Measurements from ENCODE around the gene CLSTN2. TPM values are rescaled to one million over a fixed set of nuclear protein-coding genes. Genes with fewer than 3 reads are reported as not detected.

Gene CLSTN2
- total and polyA plus RNA-seq, 5 donors from 2014 or later, result not detected

GRCh38 chr3:140246578-140246977 lies 311.6 kb downstream of the CLSTN2 start:
- no peaks in the 10 kb centered on the region for H3K4me1 ChIP-seq (ENCODE audit: control insufficient read depth, insufficient read depth, low read length, poor library complexity, severe bottlenecking)
- H3K4me3 Mint-ChIP-seq, result no peak overlapping the region
- no peaks in the 10 kb centered on the region for H3K27me3 Mint-ChIP-seq
- H3K27ac Mint-ChIP-seq, result no peak overlapping the region
- H3K9me3 Mint-ChIP-seq, result peaks cover 0 to 2% (median 0%) of the 10 kb centered on the region in 7 donors
- DNase-seq, result no peak
- H3K36me3 ChIP-seq (ENCODE audit: control insufficient read depth, insufficient read depth, low read length), result no peaks in the 10 kb centered on the region
- no peaks in the 10 kb centered on the region for H3K36me3 Mint-ChIP-seq
- H3K4me1 Mint-ChIP-seq, result no peaks in the 10 kb centered on the region
- no peak overlapping the region for H3K4me3 ChIP-seq (ENCODE audit: low read depth, low read length)
- H3K27ac ChIP-seq (ENCODE audit: insufficient read depth, low read length, poor library complexity, severe bottlenecking), result no peak overlapping the region
- no peak for ATAC-seq (ENCODE audit: low read depth in 2 of 2)
- no peaks in the 10 kb centered on the region for H3K27me3 ChIP-seq (ENCODE audit: control insufficient read depth, insufficient read depth, low read length)
- H3K9me3 ChIP-seq (ENCODE audit: control insufficient read depth in 2 of 2, low read length in 2 of 2), result no peaks in the 10 kb centered on the region

- DNase-seq (no peak), ATAC-seq (ENCODE audit: low read depth in 2 of 2) (no peak)
- Histone ChIP-seq H3K27me3 (ENCODE audit: control insufficient read depth, insufficient read depth, low read length) (no peaks in the 10 kb centered on the region), H3K4me1 (ENCODE audit: control insufficient read depth, insufficient read depth, low read length, poor library complexity, severe bottlenecking) (no peaks in the 10 kb centered on the region), H3K36me3 (ENCODE audit: control insufficient read depth, insufficient read depth, low read length) (no peaks in the 10 kb centered on the region), H3K27ac (ENCODE audit: insufficient read depth, low read length, poor library complexity, severe bottlenecking) (no peak overlapping the region), H3K4me3 (ENCODE audit: low read depth, low read length) (no peak overlapping the region), H3K9me3 (ENCODE audit: control insufficient read depth in 2 of 2, low read length in 2 of 2) (no peaks in the 10 kb centered on the region)
- H3K27ac Mint-ChIP-seq, result no peak overlapping the region
- H3K36me3 Mint-ChIP-seq, result no peaks in the 10 kb centered on the region
- H3K27me3 Mint-ChIP-seq, result no peaks in the 10 kb centered on the region
- H3K9me3 Mint-ChIP-seq, result peaks cover 0 to 2% (median 0%) of the 10 kb centered on the region in 7 donors
- H3K4me3 Mint-ChIP-seq, result no peak overlapping the region
- no peaks in the 10 kb centered on the region for H3K4me1 Mint-ChIP-seq
These were observed 312.8 kb downstream of the CLSTN2 start for GRCh38 chr3:140247775-140248174.

GRCh38 chr3:140249188-140249587 lies 314.2 kb downstream of the CLSTN2 start:
- Histone ChIP-seq H3K27me3 (ENCODE audit: control insufficient read depth, insufficient read depth, low read length) (no peaks in the 10 kb centered on the region), H3K36me3 (ENCODE audit: control insufficient read depth, insufficient read depth, low read length) (no peaks in the 10 kb centered on the region), H3K9me3 (ENCODE audit: control insufficient read depth in 2 of 2, low read length in 2 of 2) (no peaks in the 10 kb centered on the region), H3K4me3 (ENCODE audit: low read depth, low read length) (no peak overlapping the region), H3K4me1 (ENCODE audit: control insufficient read depth, insufficient read depth, low read length, poor library complexity, severe bottlenecking) (no peaks in the 10 kb centered on the region), H3K27ac (ENCODE audit: insufficient read depth, low read length, poor library complexity, severe bottlenecking) (no peak overlapping the region)
- Mint-ChIP-seq H3K27me3 (no peaks in the 10 kb centered on the region), H3K36me3 (no peaks in the 10 kb centered on the region), H3K27ac (no peak overlapping the region), H3K4me3 (no peak overlapping the region), H3K4me1 (no peaks in the 10 kb centered on the region), H3K9me3 (peaks cover 0 to 4% (median 0%) of the 10 kb centered on the region in 7 donors)
- no peak for ATAC-seq (ENCODE audit: low read depth in 2 of 2)
- no peak for DNase-seq

GRCh38 chr3:140250010-140250855 lies 315.2 kb downstream of the CLSTN2 start:
- Mint-ChIP-seq H3K27me3 (no peaks in the 10 kb centered on the region), H3K4me3 (no peak overlapping the region), H3K36me3 (no peaks in the 10 kb centered on the region), H3K9me3 (peaks cover 0 to 4% (median 0%) of the 10 kb centered on the region in 7 donors), H3K4me1 (no peaks in the 10 kb centered on the region), H3K27ac (no peak overlapping the region)
- Histone ChIP-seq H3K4me1 (ENCODE audit: control insufficient read depth, insufficient read depth, low read length, poor library complexity, severe bottlenecking) (no peaks in the 10 kb centered on the region), H3K36me3 (ENCODE audit: control insufficient read depth, insufficient read depth, low read length) (no peaks in the 10 kb centered on the region), H3K27me3 (ENCODE audit: control insufficient read depth, insufficient read depth, low read length) (no peaks in the 10 kb centered on the region), H3K27ac (ENCODE audit: insufficient read depth, low read length, poor library complexity, severe bottlenecking) (no peak overlapping the region), H3K4me3 (ENCODE audit: low read depth, low read length) (no peak overlapping the region), H3K9me3 (ENCODE audit: control insufficient read depth in 2 of 2, low read length in 2 of 2) (no peaks in the 10 kb centered on the region)
- ATAC-seq (ENCODE audit: low read depth in 2 of 2) (no peak), DNase-seq (no peak)

DNA sequence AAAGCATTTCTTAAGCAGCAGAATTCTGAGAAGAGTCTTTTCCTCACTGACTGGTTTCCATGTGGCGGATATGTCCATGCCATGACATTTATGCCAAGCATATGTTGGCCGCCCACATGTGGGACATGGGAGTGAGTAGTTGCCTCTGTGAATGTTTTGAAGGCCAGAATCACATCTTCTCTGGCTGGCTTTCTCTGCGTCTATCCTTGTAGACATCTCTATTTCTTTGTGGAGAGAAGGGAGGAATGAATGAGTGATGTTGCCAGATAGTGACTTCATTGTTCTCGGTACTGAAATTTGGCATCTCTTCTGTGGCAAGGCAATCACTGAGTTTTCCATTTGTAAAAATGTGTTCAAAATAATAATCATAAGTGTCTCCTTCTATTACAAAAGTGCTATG lies 316.0 kb downstream of the CLSTN2 start:
- H3K4me3 ChIP-seq (ENCODE audit: low read depth, low read length), result no peak overlapping the region
- no peak overlapping the region for H3K27ac ChIP-seq (ENCODE audit: insufficient read depth, low read length, poor library complexity, severe bottlenecking)
- ATAC-seq (ENCODE audit: low read depth in 2 of 2) (no peak), DNase-seq (no peak)
- Mint-ChIP-seq H3K9me3 (peaks cover 0 to 4% (median 0%) of the 10 kb centered on the region in 7 donors), H3K4me3 (no peak overlapping the region), H3K36me3 (no peaks in the 10 kb centered on the region), H3K4me1 (no peaks in the 10 kb centered on the region), H3K27ac (no peak overlapping the region), H3K27me3 (no peaks in the 10 kb centered on the region)
- H3K9me3 ChIP-seq (ENCODE audit: control insufficient read depth in 2 of 2, low read length in 2 of 2), result no peaks in the 10 kb centered on the region
- H3K36me3 ChIP-seq (ENCODE audit: control insufficient read depth, insufficient read depth, low read length), result no peaks in the 10 kb centered on the region
- no peaks in the 10 kb centered on the region for H3K4me1 ChIP-seq (ENCODE audit: control insufficient read depth, insufficient read depth, low read length, poor library complexity, severe bottlenecking)
- no peaks in the 10 kb centered on the region for H3K27me3 ChIP-seq (ENCODE audit: control insufficient read depth, insufficient read depth, low read length)

DNA sequence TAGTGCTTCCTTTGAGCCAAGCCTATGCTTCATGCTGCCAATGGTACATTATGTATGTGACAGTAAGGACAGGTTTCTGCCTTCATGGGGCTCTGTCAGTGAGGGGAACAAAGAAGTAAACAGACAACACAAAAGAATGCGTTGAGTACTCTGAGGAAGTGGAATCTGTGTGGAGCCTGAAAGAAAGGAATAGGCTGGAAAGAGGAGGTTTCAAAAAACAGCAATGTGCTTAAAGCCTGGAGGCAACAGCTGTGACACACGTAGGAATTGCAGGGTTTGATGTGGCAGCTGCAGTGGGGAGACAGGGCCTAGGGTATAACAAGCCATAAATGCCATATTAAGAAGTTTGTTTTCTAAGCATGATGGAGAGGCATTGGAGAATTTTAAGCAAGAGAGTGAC lies 316.7 kb downstream of the CLSTN2 start:
- Histone ChIP-seq H3K27ac (ENCODE audit: insufficient read depth, low read length, poor library complexity, severe bottlenecking) (no peak overlapping the region), H3K36me3 (ENCODE audit: control insufficient read depth, insufficient read depth, low read length) (no peaks in the 10 kb centered on the region), H3K27me3 (ENCODE audit: control insufficient read depth, insufficient read depth, low read length) (no peaks in the 10 kb centered on the region), H3K9me3 (ENCODE audit: control insufficient read depth in 2 of 2, low read length in 2 of 2) (no peaks in the 10 kb centered on the region), H3K4me1 (ENCODE audit: control insufficient read depth, insufficient read depth, low read length, poor library complexity, severe bottlenecking) (no peaks in the 10 kb centered on the region), H3K4me3 (ENCODE audit: low read depth, low read length) (no peak overlapping the region)
- Mint-ChIP-seq H3K4me3 (no peak overlapping the region), H3K9me3 (peaks cover 0 to 4% (median 0%) of the 10 kb centered on the region in 7 donors), H3K36me3 (no peaks in the 10 kb centered on the region), H3K27me3 (no peaks in the 10 kb centered on the region), H3K4me1 (no peaks in the 10 kb centered on the region), H3K27ac (no peak overlapping the region)
- ATAC-seq (ENCODE audit: low read depth in 2 of 2) (no peak), DNase-seq (no peak)

GRCh38 chr3:140252812-140253656 lies 318.0 kb downstream of the CLSTN2 start:
- Mint-ChIP-seq H3K4me1 (no peaks in the 10 kb centered on the region), H3K27ac (no peak overlapping the region), H3K9me3 (peaks cover 0 to 4% (median 0%) of the 10 kb centered on the region in 7 donors), H3K27me3 (no peaks in the 10 kb centered on the region), H3K4me3 (no peak overlapping the region), H3K36me3 (no peaks in the 10 kb centered on the region)
- no peaks in the 10 kb centered on the region for H3K36me3 ChIP-seq (ENCODE audit: control insufficient read depth, insufficient read depth, low read length)
- H3K27me3 ChIP-seq (ENCODE audit: control insufficient read depth, insufficient read depth, low read length), result no peaks in the 10 kb centered on the region
- DNase-seq, result no peak
- H3K27ac ChIP-seq (ENCODE audit: insufficient read depth, low read length, poor library complexity, severe bottlenecking), result no peak overlapping the region
- ATAC-seq (ENCODE audit: low read depth in 2 of 2), result no peak
- H3K4me1 ChIP-seq (ENCODE audit: control insufficient read depth, insufficient read depth, low read length, poor library complexity, severe bottlenecking), result no peaks in the 10 kb centered on the region
- H3K9me3 ChIP-seq (ENCODE audit: control insufficient read depth in 2 of 2, low read length in 2 of 2), result no peaks in the 10 kb centered on the region
- H3K4me3 ChIP-seq (ENCODE audit: low read depth, low read length), result no peak overlapping the region

Data from CD4-positive, CD25-positive, alpha-beta regulatory T cell (primary cell).